NCI-H2196 (cell line): ENCODE data around the gene SIAH3.

Source experiments
- DNase-seq: peaks from one replicate; lab custom pipeline; 2025; ENCODE audit not compliant: unreplicated experiment; lab: John Stamatoyannopoulos, UW

The SIAH3 gene

DNA sequence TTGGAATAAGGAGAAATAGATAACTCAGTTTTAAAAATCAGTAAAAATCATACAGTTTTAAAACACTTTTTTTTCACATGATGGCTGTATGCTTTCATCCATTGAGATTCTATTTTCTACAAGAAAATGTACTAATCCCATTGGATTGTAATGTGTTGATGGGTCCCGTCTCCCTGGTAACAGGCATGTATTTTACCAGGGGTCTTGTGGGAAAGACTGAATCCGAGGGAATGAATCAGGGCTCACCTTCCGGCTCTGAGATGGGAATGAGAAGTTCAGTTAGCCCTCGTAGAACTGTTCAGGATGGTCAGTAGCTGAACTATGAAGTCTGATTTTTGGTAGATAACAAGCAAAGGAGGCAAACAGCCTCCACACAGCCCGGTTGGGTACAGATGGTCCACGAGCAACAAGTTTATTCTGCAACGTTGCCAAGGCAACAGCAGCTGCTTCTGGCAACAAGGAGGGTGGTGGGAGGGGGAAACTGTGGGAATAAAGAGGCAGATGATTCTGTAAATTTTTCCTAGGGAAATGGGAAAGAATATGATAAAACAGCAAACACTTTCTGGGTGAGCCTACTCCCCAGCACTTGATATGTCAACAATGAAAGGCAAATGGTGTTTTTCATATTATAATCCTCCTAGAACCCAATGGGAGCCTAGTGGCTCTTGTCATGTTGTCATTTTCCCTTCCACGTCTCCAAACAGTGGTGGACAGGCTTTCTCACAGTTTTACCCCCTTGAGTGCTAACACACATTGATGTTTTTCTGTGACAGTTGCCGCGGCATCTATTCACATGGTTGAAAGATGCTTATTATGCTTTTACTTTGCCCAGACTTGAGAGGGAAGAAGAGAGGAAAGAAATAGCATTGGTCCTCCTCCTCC is 12.4 kb upstream of the SIAH3 start:
- no peak for DNase-seq

DNA sequence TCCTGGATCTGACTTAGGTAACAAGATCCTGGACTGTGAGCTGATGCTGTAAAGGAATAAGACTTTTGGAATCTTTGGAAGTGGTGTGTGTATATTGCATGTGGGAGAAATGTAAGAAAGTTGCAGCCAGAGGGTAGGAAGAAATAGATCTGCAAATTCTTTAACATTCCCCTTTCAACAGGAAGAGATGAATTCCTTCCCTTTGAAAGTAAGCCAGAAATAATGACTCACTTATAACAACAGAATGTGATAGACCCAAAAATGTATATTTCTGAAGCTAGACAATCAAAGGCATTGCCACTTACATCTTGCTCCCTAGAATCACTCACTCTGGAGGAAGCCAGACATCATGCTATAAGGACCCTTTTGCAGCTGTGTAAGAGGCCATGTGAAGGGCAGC is 9.8 kb upstream of the SIAH3 start:
- DNase-seq: no peak

DNA sequence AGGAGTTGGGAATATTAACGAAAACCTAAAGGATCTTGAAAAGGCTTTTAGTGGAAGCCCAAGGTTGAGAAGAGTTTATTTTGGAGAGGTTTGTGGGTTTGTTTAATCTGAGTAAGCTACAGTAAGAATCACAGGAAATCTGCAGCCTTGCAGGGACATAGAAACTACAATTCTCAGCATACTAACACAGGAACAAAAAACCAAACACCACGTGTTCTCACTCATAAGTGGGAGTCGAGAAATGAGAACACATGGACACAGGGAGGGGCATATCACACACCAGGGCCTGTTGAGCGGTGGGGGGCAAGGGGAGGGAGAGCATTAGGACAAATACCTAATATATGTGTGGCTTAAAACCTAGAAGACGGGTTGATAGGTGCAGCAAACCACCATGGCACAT is 8.7 kb upstream of the SIAH3 start:
- no peak for DNase-seq

DNA sequence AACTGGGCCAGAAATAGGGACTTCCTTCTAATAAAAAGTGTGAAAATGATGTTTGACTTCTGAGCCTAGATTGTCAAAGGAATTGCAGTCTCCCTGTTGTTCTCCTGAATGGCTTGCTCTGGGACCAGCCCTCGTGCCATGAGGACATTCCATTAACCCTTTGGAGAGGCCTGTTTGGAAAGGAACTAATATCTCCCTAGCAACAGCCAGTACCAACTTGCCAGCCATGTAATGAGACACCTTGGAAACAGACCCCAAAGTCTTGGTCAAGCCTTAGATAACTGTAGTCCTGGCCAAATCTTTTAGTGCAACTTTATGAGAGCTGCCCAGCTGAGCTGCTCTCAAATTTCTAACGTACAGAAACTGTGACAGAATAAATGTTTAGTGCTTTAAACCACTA is 8.2 kb upstream of the SIAH3 start:
- DNase-seq: no peak

DNA sequence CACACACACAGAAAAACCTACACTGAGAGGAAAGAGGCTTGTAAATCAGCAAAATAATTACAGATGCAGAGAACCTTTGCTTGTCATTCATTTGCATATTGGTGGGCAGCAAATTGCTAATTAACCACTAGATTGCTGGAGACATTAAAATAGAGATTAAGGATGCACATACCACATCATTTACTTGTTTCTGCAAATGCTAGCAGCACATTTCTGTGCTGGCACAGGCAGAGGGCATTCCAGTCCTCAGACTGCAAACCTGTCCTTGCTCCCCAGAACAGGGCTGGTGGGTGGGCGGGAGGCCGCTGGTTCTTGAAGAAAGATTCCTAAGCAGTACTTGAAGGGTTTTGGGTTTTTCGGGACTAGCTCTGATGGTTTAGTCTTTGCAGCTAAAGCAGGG is 941 bp upstream of the SIAH3 start:
- no peak for DNase-seq

DNA sequence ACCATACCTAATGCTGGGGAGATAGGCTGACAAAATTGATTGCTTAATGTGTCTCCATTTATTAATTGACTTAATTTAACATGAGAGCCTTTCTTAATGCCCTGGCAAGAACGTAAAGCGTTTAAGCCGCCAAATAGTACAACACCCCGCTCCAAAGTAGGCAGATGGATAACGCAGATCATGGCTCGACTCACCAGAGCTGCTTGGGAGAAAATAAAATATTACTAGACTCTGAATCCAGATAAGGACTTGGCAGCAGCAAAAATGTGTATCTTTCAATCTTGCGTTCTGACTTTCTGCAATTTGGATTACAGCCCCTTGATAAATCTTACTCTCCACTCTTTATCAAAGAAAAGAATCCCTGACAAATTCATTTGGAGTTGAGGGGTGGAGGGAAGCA is 403 bp upstream of the SIAH3 start:
- DNase-seq: no peak

DNA sequence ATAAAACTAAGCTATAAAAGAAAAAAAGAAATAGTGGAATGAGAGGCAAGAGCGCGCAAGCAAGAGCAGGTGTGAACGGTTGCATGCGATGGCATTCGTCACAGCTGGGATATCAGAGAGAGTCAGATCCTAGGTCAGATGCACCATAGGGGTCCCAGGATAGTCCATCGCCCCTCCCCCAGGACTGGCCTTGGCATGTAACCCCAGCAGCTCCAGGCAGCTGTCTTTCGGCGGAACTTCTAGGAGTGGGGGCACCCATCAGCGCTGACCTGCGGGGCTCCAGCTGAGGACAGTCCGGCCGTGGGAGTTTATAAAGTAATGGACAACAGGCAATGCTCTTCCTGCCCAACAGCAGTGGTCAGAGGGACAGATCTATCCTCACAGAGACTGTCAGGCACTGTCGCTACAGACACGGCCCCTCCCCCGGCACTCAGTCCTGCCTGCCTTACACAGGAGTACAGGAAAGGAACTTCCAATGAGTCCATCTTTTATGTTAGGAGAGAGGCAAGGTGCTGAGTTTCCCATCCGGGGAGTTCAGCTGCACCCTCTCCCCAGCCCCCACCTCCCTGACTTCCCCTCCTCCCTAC is 1.4 kb downstream of the SIAH3 start:
- no peak for DNase-seq

DNA sequence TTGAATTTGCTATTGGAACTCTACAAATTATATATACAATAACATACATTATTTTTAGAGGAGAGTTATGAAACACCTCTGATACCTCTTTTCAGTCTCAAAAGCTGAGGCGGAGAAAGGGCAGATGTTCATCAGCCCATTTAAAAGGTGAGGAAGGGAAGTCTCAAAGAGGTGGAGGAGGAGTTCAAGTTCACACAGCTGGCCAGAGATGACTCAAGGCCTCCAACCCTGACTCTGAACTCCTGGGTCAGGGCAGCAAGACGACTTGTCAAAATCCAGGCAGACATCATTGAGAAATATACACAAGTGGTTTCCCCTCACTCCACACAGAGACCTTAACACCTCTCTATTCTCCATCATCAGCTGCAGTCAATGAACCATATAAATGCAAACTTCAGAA is 2.1 kb downstream of the SIAH3 start:
- no peak for DNase-seq

DNA sequence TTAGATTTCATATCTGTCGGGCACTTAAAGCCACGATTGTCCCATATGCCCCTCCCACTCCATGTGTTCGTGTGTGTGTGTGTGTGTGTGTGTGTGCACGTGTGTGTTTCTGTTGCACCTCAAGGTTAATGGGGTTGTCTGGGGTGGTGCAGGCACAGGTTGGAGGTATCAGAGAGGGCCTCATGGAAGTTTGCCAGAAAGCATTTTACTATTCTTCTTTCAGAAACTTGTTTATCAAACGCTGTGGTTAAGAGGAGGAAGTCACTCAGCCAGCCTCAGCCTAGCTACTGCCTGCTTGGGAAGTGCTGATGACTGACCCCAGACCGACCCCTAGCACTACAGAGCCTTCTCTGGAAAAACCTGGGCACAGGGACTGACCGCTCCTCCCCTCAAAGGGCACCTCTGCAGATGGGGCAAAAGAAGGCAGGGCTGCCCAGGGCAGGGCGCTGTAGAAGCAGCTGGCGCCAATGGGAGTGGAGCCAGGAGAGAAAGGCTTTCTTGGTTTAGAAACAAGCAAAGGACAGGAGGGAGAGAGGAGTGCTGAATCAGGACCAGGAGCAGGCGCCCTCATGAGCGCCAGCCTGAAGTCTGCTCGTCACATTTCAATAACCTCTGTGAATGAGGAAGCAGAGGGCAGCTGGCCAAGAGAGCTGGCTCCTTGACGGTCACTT is 3.9 kb downstream of the SIAH3 start:
- no peak for DNase-seq

DNA sequence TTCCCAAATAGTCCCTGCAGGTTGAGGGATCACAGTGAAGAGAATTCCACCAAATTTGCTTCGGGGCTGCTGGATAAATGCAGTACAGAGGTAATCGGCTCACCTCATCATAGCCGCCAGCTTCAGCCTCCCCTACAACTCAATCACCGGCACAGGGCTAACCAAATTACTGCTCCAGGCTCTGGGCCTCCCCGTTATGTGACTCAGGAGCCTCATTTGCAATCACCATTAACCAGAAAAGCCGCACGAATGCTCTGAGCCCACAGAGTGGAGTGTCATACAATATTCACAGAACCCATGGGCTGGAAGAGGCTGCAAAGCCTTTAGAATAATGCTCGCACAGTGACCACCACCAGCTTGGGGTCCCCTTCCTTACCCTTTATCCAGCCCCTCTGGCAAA is 4.9 kb downstream of the SIAH3 start:
- DNase-seq: no peak

DNA sequence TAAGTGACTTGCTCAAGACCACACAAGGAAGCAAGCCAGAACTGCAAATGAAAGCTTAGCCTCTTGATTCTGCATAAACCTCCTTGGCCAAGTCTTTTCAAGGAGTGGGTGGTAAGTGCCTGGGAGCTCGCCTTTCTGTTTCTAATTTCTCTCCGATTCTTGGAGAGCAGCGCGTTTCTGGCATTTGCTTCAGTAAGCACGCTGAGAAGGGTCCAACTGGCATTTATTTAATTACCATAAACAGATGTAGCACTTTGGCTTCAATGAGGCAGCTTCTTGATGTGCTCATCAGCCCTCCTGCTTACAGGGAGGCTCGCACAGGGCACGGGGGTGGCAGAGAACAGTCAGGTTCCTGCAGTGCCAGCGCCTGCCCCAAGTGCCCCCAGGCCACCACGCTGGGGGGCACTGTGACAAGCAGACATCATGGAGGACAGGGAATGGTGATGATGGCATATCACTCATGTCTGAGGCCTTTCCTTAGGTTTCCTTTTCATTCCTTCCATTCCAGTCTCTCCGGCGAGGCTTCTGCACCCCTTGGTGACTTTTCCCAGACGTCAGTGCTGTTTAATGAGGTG is 13.3 kb downstream of the SIAH3 start:
- no peak for DNase-seq

DNA sequence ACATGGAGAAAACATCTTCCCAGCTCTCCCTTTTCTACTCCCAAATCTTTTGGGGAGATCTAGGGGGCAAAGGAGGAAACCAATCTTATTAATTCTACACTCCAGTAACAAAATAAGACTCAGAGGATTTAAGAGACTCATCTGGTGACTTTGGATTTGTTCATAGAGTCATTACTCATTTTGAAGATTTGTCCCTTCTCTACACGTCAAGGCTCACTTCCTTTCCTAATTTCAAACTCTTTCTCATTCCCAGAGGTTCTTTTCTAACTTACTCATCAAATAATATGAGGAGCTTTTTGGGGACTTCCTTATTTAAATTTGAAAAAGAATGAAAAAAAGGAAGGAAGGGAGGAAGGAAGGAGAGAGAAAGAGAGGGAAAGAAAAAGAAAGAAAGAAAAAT is 14.4 kb downstream of the SIAH3 start:
- no peak for DNase-seq

DNA sequence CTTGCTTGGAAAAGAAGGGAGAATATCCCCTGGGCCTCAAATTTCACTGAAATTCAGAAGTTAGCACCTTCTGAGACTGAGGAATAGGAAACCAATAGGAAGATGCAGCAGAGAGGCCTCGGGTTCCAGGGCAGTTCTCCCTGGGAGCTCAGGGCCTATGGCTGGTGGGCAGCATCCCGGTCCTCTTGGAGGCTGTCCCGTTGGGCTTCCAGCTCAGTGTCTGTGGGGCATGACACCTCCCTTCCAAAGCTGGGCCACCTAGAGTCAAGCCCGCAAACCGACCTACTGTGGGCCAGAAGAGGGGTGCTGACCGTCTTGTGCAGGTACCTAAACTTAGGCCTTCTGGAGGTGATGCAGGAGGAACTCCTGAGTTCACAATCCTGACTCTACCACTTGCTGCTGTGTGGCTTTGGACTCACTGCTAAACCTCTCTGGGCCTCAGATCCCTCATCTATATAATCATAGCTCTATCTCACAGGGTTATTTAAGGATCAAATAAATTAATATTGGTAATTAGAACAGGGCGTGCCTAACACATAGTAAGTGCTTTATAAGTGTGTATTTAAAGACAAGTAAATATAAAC is 17.1 kb downstream of the SIAH3 start:
- DNase-seq: no peak

DNA sequence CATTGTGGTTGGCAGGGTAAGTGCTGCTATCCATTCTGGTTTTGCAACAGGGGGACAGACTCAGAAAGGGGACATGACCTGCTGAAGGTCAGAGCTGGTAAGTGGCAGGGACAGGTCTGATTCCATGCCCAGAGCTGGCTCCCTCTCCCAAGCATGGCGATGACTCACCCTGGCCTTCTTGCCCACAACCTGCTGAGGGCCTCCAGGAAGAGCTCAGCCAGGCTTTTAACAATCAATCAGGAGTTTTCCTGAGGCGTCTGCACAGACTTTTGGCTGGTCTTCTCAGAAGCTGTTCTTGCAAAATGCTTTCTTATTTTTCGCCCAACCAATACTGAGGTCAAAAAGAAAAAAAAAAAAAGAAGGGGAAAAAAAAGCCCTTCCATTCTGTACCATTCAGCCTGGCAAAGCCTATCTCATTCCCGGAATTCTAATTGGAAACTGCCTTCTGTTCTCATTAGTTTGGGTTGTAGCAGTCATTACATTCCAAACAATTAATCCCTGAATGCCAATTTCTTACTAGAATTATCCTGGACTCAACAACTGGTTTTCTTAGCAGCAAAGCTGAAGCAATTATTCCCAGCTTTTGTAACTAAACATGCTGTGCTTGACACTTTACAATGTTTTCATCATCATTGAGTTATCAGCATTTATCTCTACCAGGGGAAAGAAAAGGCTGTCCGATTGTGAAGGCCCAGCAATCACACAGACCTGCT is 17.7 kb downstream of the SIAH3 start:
- peak; percentile 18 for DNase-seq

DNA sequence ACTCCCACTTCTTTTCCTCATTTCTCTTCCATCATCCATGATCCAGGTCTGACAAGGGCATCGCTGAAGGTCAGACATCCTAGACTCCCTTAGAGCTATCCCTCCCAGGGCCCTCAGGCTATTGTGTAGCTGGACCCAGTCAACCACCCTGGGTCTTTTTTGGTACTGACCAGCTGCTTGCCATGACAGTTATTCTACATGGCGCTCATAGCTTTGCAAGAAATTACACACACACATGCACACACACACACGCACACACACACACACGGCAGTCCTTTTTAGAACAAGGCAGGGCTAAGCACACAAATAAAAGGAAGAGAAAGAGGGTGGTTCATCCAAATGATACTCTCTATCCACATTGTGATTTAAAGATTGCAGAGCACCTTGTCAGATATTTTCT is 18.3 kb downstream of the SIAH3 start:
- DNase-seq: no peak

DNA sequence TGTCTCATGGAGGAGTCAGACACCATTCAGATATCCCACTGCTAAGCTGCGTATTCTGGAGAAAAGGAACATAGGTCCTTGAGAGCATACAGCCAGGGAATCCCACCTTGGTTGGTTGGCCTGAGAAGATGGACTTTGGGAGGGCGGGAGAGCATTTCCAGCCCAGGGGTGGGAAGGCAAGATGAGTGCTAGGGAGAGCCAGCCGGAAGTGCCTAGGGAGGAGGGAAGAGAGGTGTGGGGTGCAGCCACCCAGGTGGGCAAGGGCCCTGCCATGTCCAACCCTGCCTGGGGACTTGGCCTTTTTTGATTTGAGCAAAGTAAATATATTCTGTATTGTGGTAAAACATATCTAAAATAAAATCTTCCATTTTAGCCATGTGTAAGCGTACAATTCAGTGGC is 19.7 kb downstream of the SIAH3 start:
- DNase-seq: no peak

DNA sequence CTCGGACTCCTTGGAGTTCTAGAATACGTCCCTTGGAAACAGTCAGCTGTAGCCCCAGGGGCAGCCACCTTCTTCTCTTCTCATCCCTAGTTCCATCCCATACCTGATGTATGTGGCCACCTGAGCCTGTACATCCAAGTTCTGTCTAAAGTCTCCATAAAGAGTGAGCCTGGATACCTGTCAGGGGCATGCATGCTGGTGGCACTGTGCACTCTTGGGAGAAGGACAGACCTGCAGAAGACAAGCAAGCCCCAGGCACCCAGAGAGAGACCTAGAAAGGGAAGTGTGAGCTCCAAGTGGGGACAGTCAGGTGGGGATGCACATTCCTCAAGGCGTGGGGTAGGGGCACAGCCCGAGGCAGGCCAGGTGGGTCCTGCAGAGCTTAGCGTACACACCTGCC is 21.4 kb downstream of the SIAH3 start:
- no peak for DNase-seq

DNA sequence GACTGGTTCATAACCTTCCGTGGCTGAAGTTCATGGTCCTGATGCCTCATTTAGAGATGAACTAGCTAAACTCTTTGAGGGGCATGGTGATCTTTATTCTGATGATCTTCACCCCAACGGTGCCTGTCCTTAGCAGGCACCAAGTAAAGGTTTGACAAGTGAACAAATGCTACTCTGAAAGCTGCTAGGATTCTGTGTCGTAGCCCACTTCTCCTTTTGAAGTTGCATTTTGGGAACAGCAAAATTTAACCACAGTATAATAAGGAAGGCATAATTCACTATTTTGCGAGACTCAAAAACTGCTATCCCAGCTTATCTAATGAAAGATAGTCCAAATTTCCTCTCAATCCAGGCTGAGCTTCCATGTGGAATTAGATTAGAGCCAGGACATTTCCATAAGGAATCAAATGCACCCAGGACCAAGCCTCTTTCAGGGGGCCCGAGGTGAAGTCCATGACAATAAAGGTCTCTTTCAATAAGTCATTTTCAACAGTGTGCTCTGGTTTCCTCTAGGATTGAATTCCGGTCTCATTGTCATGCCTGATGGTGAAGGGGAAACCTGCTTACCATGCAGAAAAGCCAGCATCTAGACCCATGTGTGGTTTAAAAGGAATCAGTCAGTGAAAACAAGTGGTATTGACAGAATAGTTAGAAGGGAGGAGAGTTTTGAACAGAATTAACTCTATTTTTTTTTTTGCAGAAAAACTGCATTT is 23.1 kb downstream of the SIAH3 start:
- no peak for DNase-seq

DNA sequence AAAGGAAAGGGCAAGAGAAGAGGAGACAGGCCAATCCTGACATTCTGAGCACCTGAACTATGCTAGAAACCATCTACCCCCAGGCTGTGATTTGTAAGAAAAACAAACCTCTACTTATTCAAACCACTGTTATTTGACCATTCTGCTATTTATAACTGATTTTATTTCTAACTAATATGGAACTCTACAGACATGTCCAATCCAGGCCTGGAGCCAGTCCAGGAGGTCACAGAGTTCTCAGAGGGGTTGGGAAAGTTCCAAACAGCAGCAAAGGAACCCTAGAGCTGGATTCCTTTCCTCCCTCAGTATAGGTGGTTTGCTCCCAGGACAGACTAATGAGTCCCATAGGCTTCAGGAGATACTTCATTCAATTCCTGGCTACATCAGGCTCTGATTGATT is 24.2 kb downstream of the SIAH3 start:
- no peak for DNase-seq

DNA sequence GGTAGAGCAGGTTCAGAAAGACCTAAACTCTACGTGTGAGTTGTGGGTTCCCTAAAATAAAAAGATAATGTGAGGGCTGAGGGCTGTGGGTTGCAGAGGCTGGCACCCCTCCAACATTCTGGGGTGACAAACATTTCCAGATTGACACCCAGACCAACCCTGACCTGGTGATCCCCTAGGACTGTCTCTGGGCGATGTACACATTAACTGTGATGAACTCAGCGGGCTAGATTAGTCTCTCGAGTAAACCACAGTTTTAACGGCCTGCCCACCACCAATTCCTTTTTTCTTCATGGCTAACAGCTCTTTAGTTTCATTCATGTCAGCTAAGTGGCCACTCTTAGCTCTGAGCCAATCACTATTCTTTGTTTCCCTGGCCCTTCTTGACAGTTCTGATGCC is 24.8 kb downstream of the SIAH3 start:
- no peak for DNase-seq

DNA sequence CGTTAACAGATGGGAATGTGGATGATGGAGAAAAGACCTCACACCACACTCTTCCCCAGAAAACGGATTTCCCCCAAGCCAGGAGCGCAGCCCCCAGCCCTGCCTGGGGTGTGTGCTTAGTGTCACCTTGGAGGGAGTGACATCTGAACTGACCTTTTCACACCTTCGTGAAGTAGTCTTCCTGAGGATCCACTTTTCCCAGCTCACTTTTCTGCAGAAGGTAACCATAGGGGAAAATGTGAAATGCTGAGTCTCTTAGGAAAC is 26.2 kb downstream of the SIAH3 start:
- DNase-seq: no peak
